ENCODE data around the gene NUSAP1.

Gene NUSAP1

GRCh38 chr15:41411441-41411840 is 78.8 kb downstream of the NUSAP1 start:
- TF ChIP-seq, protein P1, sequence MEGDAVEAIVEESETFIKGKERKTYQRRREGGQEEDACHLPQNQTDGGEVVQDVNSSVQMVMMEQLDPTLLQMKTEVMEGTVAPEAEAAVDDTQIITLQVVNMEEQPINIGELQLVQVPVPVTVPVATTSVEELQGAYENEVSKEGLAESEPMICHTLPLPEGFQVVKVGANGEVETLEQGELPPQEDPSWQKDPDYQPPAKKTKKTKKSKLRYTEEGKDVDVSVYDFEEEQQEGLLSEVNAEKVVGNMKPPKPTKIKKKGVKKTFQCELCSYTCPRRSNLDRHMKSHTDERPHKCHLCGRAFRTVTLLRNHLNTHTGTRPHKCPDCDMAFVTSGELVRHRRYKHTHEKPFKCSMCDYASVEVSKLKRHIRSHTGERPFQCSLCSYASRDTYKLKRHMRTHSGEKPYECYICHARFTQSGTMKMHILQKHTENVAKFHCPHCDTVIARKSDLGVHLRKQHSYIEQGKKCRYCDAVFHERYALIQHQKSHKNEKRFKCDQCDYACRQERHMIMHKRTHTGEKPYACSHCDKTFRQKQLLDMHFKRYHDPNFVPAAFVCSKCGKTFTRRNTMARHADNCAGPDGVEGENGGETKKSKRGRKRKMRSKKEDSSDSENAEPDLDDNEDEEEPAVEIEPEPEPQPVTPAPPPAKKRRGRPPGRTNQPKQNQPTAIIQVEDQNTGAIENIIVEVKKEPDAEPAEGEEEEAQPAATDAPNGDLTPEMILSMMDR (IDR thresholded peaks at IDR 0.05; ENCODE audit: low read length) = no peak
- TF ChIP-seq EZH2 (IDR thresholded peaks at IDR 0.05; ENCODE audit: borderline replicate concordance, low read length) = no peak
- Histone ChIP-seq H3K9me3 (ENCODE audit: low read length) (no peaks in the 10 kb centered on the region), H3K4me2 (ENCODE audit: low read length) (no peak overlapping the region), H3F3A (ENCODE audit: insufficient read depth, low read length) (no peaks in the 10 kb centered on the region), H3K9me2 (ENCODE audit: low read depth, low read length) (no peaks in the 10 kb centered on the region), H3K79me2 (ENCODE audit: insufficient read depth, low read length) (no peaks in the 10 kb centered on the region), H3K9ac (ENCODE audit: low read length) (no peak overlapping the region), H4K20me1 (ENCODE audit: insufficient read depth, low read length) (no peaks in the 10 kb centered on the region), H3K4me3 (ENCODE audit: low read depth, low read length, poor library complexity, severe bottlenecking) (no peak overlapping the region), H3K4me1 (ENCODE audit: insufficient read depth, low read length, severe bottlenecking) (peaks cover 17% of the 10 kb centered on the region), H3K36me3 (ENCODE audit: insufficient read depth, low read length) (no peaks in the 10 kb centered on the region), H3K27me3 (ENCODE audit: insufficient read depth, low read length) (no peaks in the 10 kb centered on the region), H2AFZ (ENCODE audit: low read length) (no peak overlapping the region), H3K27ac (ENCODE audit: low read depth, low read length, poor library complexity, severe bottlenecking) (no peak overlapping the region)

DNA sequence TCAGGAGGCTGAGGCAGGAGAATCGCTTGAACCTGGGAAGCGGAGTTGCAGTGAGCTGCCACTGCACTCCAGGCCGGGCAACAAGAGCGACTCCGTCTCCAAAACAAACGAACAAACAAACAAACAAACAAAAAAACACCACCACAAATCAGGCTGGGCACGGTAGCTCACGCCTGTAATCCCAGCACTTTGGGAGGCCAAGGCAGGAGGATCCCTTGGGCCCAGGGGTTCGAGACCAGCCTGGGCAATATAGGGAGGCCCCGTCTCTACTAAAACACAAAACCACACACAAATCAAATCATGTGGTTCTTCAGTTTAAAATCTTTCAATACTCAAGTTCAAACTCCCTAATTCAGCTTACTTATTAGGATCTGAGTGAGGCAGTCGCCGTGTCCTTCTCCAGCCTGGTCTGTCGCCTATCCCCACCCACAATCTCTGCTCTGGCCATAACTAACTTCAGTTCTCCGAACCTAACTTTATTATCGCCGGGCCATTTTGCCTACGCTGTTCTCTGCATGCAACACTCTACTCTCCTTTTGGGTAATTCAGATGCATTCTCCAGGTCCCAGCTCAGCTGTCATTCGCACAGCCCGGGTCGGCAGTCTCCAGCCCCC is 83.6 kb downstream of the NUSAP1 start:
- peaks cover 30% of the 10 kb centered on the region for H3K4me1 ChIP-seq (ENCODE audit: insufficient read depth, low read length, severe bottlenecking)
- TF ChIP-seq, protein P1 (IDR thresholded peaks at IDR 0.05; ENCODE audit: low read length) = no peak
- TF ChIP-seq EZH2 (IDR thresholded peaks at IDR 0.05; ENCODE audit: borderline replicate concordance, low read length) = no peak
- peaks cover 37% of the 10 kb centered on the region for H3K79me2 ChIP-seq (ENCODE audit: insufficient read depth, low read length)
- H3K4me3 ChIP-seq (ENCODE audit: low read depth, low read length, poor library complexity, severe bottlenecking) = peak overlapping the region; percentile 86
- no peak overlapping the region for H3K27ac ChIP-seq (ENCODE audit: low read depth, low read length, poor library complexity, severe bottlenecking)
- H2AFZ ChIP-seq (ENCODE audit: low read length) = no peak overlapping the region
- peak overlapping the region; percentile 63 for H3K4me2 ChIP-seq (ENCODE audit: low read length)
- no peaks in the 10 kb centered on the region for H3K27me3 ChIP-seq (ENCODE audit: insufficient read depth, low read length)
- H3F3A ChIP-seq (ENCODE audit: insufficient read depth, low read length) = no peaks in the 10 kb centered on the region
- H3K9me3 ChIP-seq (ENCODE audit: low read length) = no peaks in the 10 kb centered on the region
- no peaks in the 10 kb centered on the region for H3K9me2 ChIP-seq (ENCODE audit: low read depth, low read length)
- H3K9ac ChIP-seq (ENCODE audit: low read length) = peak overlapping the region; percentile 79
- H4K20me1 ChIP-seq (ENCODE audit: insufficient read depth, low read length) = no peaks in the 10 kb centered on the region
- 0 out of 2 replicates have a peak, but pooled peaks cover 5% of the 10 kb centered on the region for H3K36me3 ChIP-seq (ENCODE audit: insufficient read depth, low read length)

- Histone ChIP-seq H2AFZ (ENCODE audit: low read length) (no peak within 1 kb of the TSS), H4K20me1 (ENCODE audit: insufficient read depth, low read length) (no peaks in the 10 kb centered on the region), H3K4me1 (ENCODE audit: insufficient read depth, low read length, severe bottlenecking) (peaks cover 30% of the 10 kb centered on the region), H3K4me2 (ENCODE audit: low read length) (peak within 1 kb of the TSS; percentile 99), H3K27ac (ENCODE audit: low read depth, low read length, poor library complexity, severe bottlenecking) (no peak within 1 kb of the TSS), H3K79me2 (ENCODE audit: insufficient read depth, low read length) (peaks cover 42% of the 10 kb centered on the region), H3K9me2 (ENCODE audit: low read depth, low read length) (no peaks in the 10 kb centered on the region), H3K27me3 (ENCODE audit: insufficient read depth, low read length) (no peaks in the 10 kb centered on the region), H3F3A (ENCODE audit: insufficient read depth, low read length) (no peaks in the 10 kb centered on the region), H3K4me3 (ENCODE audit: low read depth, low read length, poor library complexity, severe bottlenecking) (peak within 1 kb of the TSS; percentile 86), H3K9ac (ENCODE audit: low read length) (peak within 1 kb of the TSS; percentile 80), H3K9me3 (ENCODE audit: low read length) (no peaks in the 10 kb centered on the region), H3K36me3 (ENCODE audit: insufficient read depth, low read length) (0 out of 2 replicates have a peak, but pooled peaks cover 5% of the 10 kb centered on the region)
- TF ChIP-seq EZH2 (IDR thresholded peaks at IDR 0.05; ENCODE audit: borderline replicate concordance, low read length) = no peak
- TF ChIP-seq, protein P1 (IDR thresholded peaks at IDR 0.05; ENCODE audit: low read length) = no peak
Observed at GRCh38 chr15:41416742-41417417, 84.2 kb downstream of the NUSAP1 start, which contains the start of gene RTF1. Gene RTF1 (plus strand): TSS chr15:41417095. CDS start chr15:41417116, 21 bp downstream.
